Thyroid gland (tissue), 4 donors: ENCODE measurements around the gene TTC8. TPM values are rescaled to one million over a fixed set of nuclear protein-coding genes. Genes with fewer than 3 reads are reported as not detected.
"Not testable (repeated sequence)": the region's sequence is repeated elsewhere in the genome, so short reads cannot be mapped to it uniquely, and the experiment has no call there.

ENCODE experiments used
- DNase-seq, 2 donors: peaks; one replicate each; pipeline ENCODE4 v3.0.0-alpha.2; 2019
- H3K27ac ChIP-seq, 3 donors: fragments of 200-600 bp; sonication (generic); 1 replicate in 2 of 3; 2 replicates in 1 of 3; pipeline ENCODE4 v1.5.1; 2016 to 2019; ENCODE audit warnings: mild to moderate bottlenecking in 1 of 3, moderate library complexity in 1 of 3
- H3K27me3 ChIP-seq: fragments of 200-600 bp; sonication (generic); one replicate; pipeline ENCODE4 v1.5.1; 2019
- H3K36me3 ChIP-seq, 2 donors: fragments of 200-600 bp; sonication (generic); one replicate each; pipeline ENCODE4 v1.5.1; 2016 to 2019
- H3K4me1 ChIP-seq, 2 donors: fragments of 200-600 bp; sonication (generic); one replicate each; pipeline ENCODE4 v1.5.1; 2017 to 2019
- H3K4me3 ChIP-seq, 3 donors: fragments of 200-600 bp; sonication (generic); replicated peaks in 1 of 3; 1 replicate in 2 of 3; 2 replicates in 1 of 3; pipeline ENCODE4 v1.5.1; 2016; ENCODE audit warnings: mild to moderate bottlenecking in 1 of 3
- H3K9me3 ChIP-seq: fragments of 200-600 bp; sonication (generic); one replicate; pipeline ENCODE4 v1.5.1; 2017
- POLR2A ChIP-seq, 2 donors: fragments of 450-650 bp; IDR thresholded peaks; one replicate each; pipeline ENCODE4 v1.6.1; 2017; ENCODE audit warnings: antibody characterized with exemption in 2 of 2, mild to moderate bottlenecking in 2 of 2, moderate library complexity in 1 of 2
- WGBS, 2 donors: methylation state at CpG; one replicate each; pipeline ENCODE4 v1.1.5; 2017; 5-methylcytosine and 5-hydroxymethylcytosine counted together
- intact Hi-C: fragments of 100-400 bp; cut with DNase I; formaldehyde crosslinking; loops from one replicate; pipeline ENCODE4 v1.15.1; 2023
- total RNA-seq, 4 donors: library from RNA; depleted of rRNA; stranded (reverse); fragments of >200 nt; gene quantifications; one replicate each; pipeline ENCODE4 v1.2.3, GENCODE V29; 2016
- TF ChIP-seq, protein P1 (sequence below), 6 experiments: fragments of 200-600 bp in 3 of 6; fragments of 450-650 bp in 3 of 6; sonication (generic) in 3 of 6; IDR thresholded peaks; one replicate each; pipeline ENCODE4 v1.5.1; 2016 to 2019; ENCODE audit warnings: antibody characterized with exemption in 6 of 6, mild to moderate bottlenecking in 2 of 6, inconsistent platforms in 1 of 6, moderate library complexity in 1 of 6

Gene TTC8
- total RNA-seq = 100 to 1,000 TPM in 1 of 4 donors, 10 to 100 TPM in 3; 51.4 to 118 (median 68.0) TPM

DNA sequence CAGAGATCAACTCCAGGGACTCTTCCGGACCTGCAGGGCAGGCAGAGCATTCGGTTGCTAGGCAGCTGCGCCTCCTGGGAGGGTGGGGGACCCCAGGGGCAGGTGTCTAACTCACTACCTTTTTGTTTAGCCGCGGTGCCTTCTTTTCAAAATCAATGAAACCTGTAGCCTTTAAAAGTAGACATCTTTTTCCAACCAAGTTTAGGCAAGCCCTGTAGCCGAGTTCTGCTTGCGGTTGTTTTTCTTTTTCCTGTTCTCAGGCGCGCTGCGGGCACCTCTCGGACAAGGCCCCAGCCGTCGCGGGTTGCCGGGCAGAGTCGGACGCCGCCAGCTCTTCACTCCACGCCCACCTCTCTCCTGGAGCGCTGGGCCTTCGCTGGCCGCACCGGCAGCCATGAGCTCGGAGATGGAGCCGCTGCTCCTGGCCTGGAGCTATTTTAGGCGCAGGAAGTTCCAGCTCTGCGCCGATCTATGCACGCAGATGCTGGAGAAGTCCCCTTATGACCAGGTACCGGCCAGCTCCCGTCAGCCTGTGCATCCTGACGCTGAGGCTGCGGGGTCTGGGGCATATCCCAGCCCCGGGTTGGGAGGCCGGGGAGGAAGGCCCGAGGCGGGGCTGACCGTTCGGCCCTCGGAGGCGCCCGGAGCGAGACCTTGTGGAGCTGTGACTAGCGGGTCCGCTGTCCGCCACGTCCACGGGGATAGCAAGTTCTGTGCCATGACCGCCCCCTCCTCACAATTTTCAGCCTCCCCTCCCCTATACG is at the start of gene TTC8:
TSS of gene TTC8 (plus strand) at position 338 of the 764 bp plus-strand sequence. CDS start at position 395, 57 bp downstream.
- Histone ChIP-seq H3K27me3 (no peaks in the 10 kb centered on the region), H3K4me3 (peak within 1 kb of the TSS; percentile 69 to 83 (median 77)), H3K4me1 (peaks cover 8 to 10% of the 10 kb centered on the region in 2 donors), H3K27ac (peak within 1 kb of the TSS; percentile 83 to 90 (median 85)), H3K36me3 (no peaks in the 10 kb centered on the region), H3K9me3 (no peaks in the 10 kb centered on the region)
- DNase-seq = peak; percentile 86 to 89
- 0% methylated on average over 38 to 39 of the region's 50 CpGs for WGBS, 2 donors
- peak in 1 of 2 donors; percentile 86 for TF ChIP-seq POLR2A (IDR thresholded peaks at IDR 0.05)
- TF ChIP-seq, protein P1, sequence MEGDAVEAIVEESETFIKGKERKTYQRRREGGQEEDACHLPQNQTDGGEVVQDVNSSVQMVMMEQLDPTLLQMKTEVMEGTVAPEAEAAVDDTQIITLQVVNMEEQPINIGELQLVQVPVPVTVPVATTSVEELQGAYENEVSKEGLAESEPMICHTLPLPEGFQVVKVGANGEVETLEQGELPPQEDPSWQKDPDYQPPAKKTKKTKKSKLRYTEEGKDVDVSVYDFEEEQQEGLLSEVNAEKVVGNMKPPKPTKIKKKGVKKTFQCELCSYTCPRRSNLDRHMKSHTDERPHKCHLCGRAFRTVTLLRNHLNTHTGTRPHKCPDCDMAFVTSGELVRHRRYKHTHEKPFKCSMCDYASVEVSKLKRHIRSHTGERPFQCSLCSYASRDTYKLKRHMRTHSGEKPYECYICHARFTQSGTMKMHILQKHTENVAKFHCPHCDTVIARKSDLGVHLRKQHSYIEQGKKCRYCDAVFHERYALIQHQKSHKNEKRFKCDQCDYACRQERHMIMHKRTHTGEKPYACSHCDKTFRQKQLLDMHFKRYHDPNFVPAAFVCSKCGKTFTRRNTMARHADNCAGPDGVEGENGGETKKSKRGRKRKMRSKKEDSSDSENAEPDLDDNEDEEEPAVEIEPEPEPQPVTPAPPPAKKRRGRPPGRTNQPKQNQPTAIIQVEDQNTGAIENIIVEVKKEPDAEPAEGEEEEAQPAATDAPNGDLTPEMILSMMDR (IDR thresholded peaks at IDR 0.05) = peak in 1 of 6 experiments; percentile 7
- intact Hi-C loops = no loop called here

DNA sequence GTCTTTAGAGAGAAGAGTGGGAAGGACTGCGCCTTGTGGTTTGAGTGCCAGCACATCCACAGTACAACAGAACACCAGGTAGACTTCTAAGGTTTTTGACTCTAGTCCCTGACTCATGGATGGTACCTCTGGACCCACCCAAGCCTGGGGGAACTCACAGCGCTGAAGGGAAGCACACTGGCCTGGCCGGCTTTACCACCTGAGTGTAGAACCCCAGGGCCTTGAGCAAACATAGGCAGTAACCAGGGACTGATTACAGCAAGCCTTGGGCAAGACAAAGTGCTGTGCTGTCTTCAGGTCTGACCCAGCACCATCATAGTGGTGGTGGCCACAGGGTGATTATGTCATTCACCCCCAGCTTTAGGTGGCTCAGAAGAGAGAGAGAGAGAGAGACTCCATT is 48.9 kb upstream of the TTC8 start:
- no peaks in the 10 kb centered on the region for H3K4me1 ChIP-seq
- H3K27me3 ChIP-seq = no peaks in the 10 kb centered on the region
- no peak overlapping the region for H3K4me3 ChIP-seq
- intact Hi-C loops = no loop called here
- TF ChIP-seq, protein P1 (IDR thresholded peaks at IDR 0.05) = no peak
- no peak for TF ChIP-seq POLR2A (IDR thresholded peaks at IDR 0.05)
- H3K9me3 ChIP-seq = no peaks in the 10 kb centered on the region
- no peaks in the 10 kb centered on the region for H3K36me3 ChIP-seq
- no peak overlapping the region for H3K27ac ChIP-seq
- 92 to 96% methylated on average over 3 of the region's 3 CpGs for WGBS, 2 donors
- DNase-seq = no peak

DNA sequence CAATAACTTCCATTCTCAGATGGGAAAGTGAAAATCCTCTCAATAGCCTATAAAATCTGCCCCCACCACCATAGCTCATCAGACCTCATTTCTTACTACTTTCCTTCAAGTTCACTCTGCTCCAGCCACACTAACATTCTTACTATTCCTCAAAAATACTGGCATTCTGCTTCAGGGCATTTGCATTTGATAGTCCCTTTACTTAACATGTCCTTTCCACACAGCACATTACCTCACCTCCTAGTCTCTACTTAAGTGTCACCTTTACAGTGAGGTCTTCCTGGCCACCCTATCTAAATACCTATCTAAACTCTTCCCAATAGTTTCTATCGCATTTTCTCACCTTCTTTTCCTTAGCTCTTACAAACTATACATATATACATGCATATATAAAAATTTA is 38.5 kb upstream of the TTC8 start:
- no peaks in the 10 kb centered on the region for H3K36me3 ChIP-seq
- H3K4me3 ChIP-seq = no peak overlapping the region
- no peaks in the 10 kb centered on the region for H3K4me1 ChIP-seq
- 91 to 96% methylated on average over 1 of the region's 1 CpG for WGBS, 2 donors
- no peak overlapping the region for H3K27ac ChIP-seq
- H3K27me3 ChIP-seq = no peaks in the 10 kb centered on the region
- no peak for DNase-seq
- TF ChIP-seq, protein P1 (IDR thresholded peaks at IDR 0.05) = no peak
- no peak for TF ChIP-seq POLR2A (IDR thresholded peaks at IDR 0.05)
- no peaks in the 10 kb centered on the region for H3K9me3 ChIP-seq
- intact Hi-C loops = no loop called here

DNA sequence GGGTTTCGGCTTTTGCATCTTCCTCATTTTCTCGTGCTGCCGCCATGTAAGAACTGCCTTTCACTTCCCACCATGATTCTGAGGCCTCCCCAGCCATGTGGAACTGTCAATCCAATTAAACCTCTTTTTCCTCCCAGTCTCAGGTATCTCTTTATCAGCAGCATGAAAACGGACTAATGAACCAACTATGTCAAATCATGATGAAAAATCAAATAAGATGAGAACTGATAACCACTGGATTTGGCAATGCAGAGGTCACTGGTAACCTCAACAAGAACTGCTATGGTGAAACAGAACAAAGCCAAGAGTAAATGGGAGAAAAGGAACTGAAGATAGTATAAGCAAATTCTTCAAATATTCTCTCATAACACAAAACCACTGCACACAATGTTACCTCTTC is 37.7 kb upstream of the TTC8 start:
- no peaks in the 10 kb centered on the region for H3K27me3 ChIP-seq
- no peak for DNase-seq
- no peaks in the 10 kb centered on the region for H3K4me1 ChIP-seq
- TF ChIP-seq POLR2A (IDR thresholded peaks at IDR 0.05) = no peak
- TF ChIP-seq, protein P1 (IDR thresholded peaks at IDR 0.05) = no peak
- H3K36me3 ChIP-seq = no peaks in the 10 kb centered on the region
- intact Hi-C loops = no loop called here
- H3K4me3 ChIP-seq = no peak overlapping the region
- H3K9me3 ChIP-seq = no peaks in the 10 kb centered on the region
- 90 to 93% methylated on average over 4 of the region's 4 CpGs for WGBS, 2 donors
- H3K27ac ChIP-seq = no peak overlapping the region

DNA sequence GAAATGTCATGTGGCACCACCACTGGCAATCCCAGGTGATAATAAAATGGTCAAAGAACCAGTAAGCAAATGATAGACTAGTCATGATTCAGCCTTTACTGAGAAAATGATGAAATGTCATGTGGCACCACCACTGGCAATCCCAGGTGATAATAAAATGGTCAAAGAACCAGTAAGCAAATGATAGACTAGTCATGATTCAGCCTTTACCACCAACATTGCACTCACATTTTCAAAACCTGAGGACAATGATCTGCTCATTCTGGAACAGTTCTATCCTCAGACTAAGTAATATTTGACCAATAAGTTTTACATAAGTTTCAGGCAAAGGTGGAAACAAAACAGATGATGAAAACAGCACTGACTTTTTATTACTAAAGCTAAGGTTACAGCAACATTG is 34.9 kb upstream of the TTC8 start:
- DNase-seq, H3K27me3 ChIP-seq, H3K4me1 ChIP-seq, H3K27ac ChIP-seq, H3K36me3 ChIP-seq, H3K4me3 ChIP-seq, intact Hi-C loops, H3K9me3 ChIP-seq: not testable (repeated sequence)
